HepG2 (cell line): ENCODE results near the gene IRF2. TPM values are rescaled to one million over a fixed set of nuclear protein-coding genes. Genes with fewer than 3 reads are reported as not detected.

Source experiments
- ARNT2 ChIP-seq: sonication (generic); formaldehyde crosslinking; IDR thresholded peaks from 2 replicates; pipeline ENCODE4 v1.8.0; 2022; ENCODE audit warnings: mild to moderate bottlenecking, low read depth, missing genetic modification reagents, moderate library complexity
- CCAR2 ChIP-seq: fragments of 200-400 bp; formaldehyde crosslinking; optimal IDR thresholded peaks from 2 replicates; pipeline ENCODE3; 2018; ENCODE audit warnings: low read depth, mild to moderate bottlenecking, low read length, moderate library complexity
- FOXJ3 ChIP-seq: sonication (generic); formaldehyde crosslinking; IDR thresholded peaks from 2 replicates; pipeline ENCODE4 v1.4.0; 2020; ENCODE audit warnings: missing genetic modification reagents, mild to moderate bottlenecking, borderline replicate concordance
- GTF2F1 ChIP-seq: fragments of 150-350 bp; IDR thresholded peaks from 2 replicates; pipeline ENCODE4 v1.6.1; 2014; ENCODE audit warnings: low read length
- HCFC1 ChIP-seq: fragments of 150-350 bp; IDR thresholded peaks from 2 replicates; pipeline ENCODE4 v1.6.1; 2014; ENCODE audit warnings: low read depth, low read length
- JUND ChIP-seq: sonication (generic); formaldehyde crosslinking; IDR thresholded peaks from 2 replicates; pipeline ENCODE4 v1.8.0; 2022; ENCODE audit warnings: mild to moderate bottlenecking, missing genetic modification reagents
- MED1 ChIP-seq: sonication (generic); formaldehyde crosslinking; IDR thresholded peaks from 2 replicates; pipeline ENCODE4 v1.4.0; 2020; ENCODE audit warnings: missing genetic modification reagents
- NCOR1 ChIP-seq: fragments of 200-600 bp; sonication (generic); IDR thresholded peaks from 2 replicates; pipeline ENCODE4 v1.7.0; 2017; ENCODE audit warnings: antibody characterized with exemption, low read length, borderline replicate concordance
- NONO ChIP-seq, 2 experiments: fragments of 450-650 bp in 1 of 2; sonication (generic) in 1 of 2; formaldehyde crosslinking in 1 of 2; IDR thresholded peaks in 1 of 2; conservative IDR thresholded peaks in 1 of 2; 2 replicates each; pipeline versions ENCODE4 v1.6.1 to v1.8.0; 2017 to 2022; ENCODE audit warnings: mild to moderate bottlenecking in 1 of 2, missing genetic modification reagents in 1 of 2, moderate library complexity in 1 of 2
- PAF1 ChIP-seq: IDR thresholded peaks from 2 replicates; pipeline ENCODE4 v1.6.1; 2016; ENCODE audit warnings: missing genetic modification reagents, missing compliant biosample characterization
- PHF21A ChIP-seq: sonication (generic); formaldehyde crosslinking; IDR thresholded peaks from 2 replicates; pipeline ENCODE4 v1.5.0; 2020; ENCODE audit warnings: mild to moderate bottlenecking, missing genetic modification reagents
- PTBP1 ChIP-seq: fragments of 200-400 bp; formaldehyde crosslinking; IDR thresholded peaks from 2 replicates; pipeline ENCODE4 v1.6.1; 2018; ENCODE audit warnings: low read length, low read depth; ENCODE audit not compliant: poor library complexity, severe bottlenecking
- REPIN1 ChIP-seq: sonication (generic); formaldehyde crosslinking; IDR thresholded peaks from 2 replicates; pipeline ENCODE4 v1.8.0; 2022; ENCODE audit warnings: missing genetic modification reagents, low read depth, mild to moderate bottlenecking, borderline replicate concordance
- SIX4 ChIP-seq: sonication (generic); formaldehyde crosslinking; IDR thresholded peaks from 2 replicates; pipeline ENCODE4 v1.4.0; 2020; ENCODE audit warnings: missing genetic modification reagents
- SMC3 ChIP-seq: IDR thresholded peaks from 2 replicates; pipeline ENCODE4 v1.6.1; 2011; ENCODE audit warnings: low read length, improper control_type of control experiment
- SSRP1 ChIP-seq: IDR thresholded peaks from 2 replicates; pipeline ENCODE4 v1.6.1; 2016; ENCODE audit warnings: control low read depth
- TBP ChIP-seq: sonication (generic); formaldehyde crosslinking; IDR thresholded peaks from 2 replicates; pipeline ENCODE4 v1.5.0; 2020; ENCODE audit warnings: missing genetic modification reagents
- TCF7 ChIP-seq: sonication (generic); IDR thresholded peaks from 2 replicates; pipeline ENCODE4 v1.6.1; 2016; ENCODE audit warnings: antibody characterized with exemption, low read depth
- TCF7L2 ChIP-seq: IDR thresholded peaks from 2 replicates; pipeline ENCODE4 v1.6.1; 2011; ENCODE audit warnings: mild to moderate bottlenecking, low read depth, low read length, moderate library complexity
- ZBTB38 ChIP-seq: sonication (generic); formaldehyde crosslinking; IDR thresholded peaks from 2 replicates; pipeline ENCODE4 v1.5.1; 2020; ENCODE audit warnings: mild to moderate bottlenecking, missing genetic modification reagents
- ZFP1 ChIP-seq: IDR thresholded peaks from 2 replicates; pipeline ENCODE4 v1.6.1; 2016
- ZFP36L2 ChIP-seq: sonication (generic); formaldehyde crosslinking; IDR thresholded peaks from 2 replicates; pipeline ENCODE4 v1.4.0; 2020; ENCODE audit warnings: missing genetic modification reagents
- ZFP91 ChIP-seq: sonication (generic); formaldehyde crosslinking; IDR thresholded peaks from 2 replicates; pipeline ENCODE4 v1.9.0; 2022; ENCODE audit warnings: missing genetic modification reagents, mild to moderate bottlenecking, borderline replicate concordance
- ZNF17 ChIP-seq: sonication (generic); formaldehyde crosslinking; IDR thresholded peaks from 2 replicates; pipeline ENCODE4 v1.5.0; 2020; ENCODE audit warnings: mild to moderate bottlenecking, missing genetic modification reagents
- ZNF331 ChIP-seq: sonication (generic); formaldehyde crosslinking; IDR thresholded peaks from 2 replicates; pipeline ENCODE4 v1.4.0; 2020; ENCODE audit warnings: missing genetic modification reagents
- ZNF501 ChIP-seq: sonication (generic); formaldehyde crosslinking; IDR thresholded peaks from 2 replicates; pipeline ENCODE4 v1.5.1; 2020; ENCODE audit warnings: mild to moderate bottlenecking, moderate library complexity, missing genetic modification reagents
- ZNF510 ChIP-seq: sonication (generic); formaldehyde crosslinking; IDR thresholded peaks from 2 replicates; pipeline ENCODE4 v1.4.0; 2020; ENCODE audit warnings: low read depth, mild to moderate bottlenecking, missing genetic modification reagents
- ZNF567 ChIP-seq: sonication (generic); formaldehyde crosslinking; IDR thresholded peaks from 2 replicates; pipeline ENCODE4 v1.8.1; 2023; ENCODE audit warnings: mild to moderate bottlenecking, missing genetic modification reagents, borderline replicate concordance
- ZNF879 ChIP-seq: sonication (generic); formaldehyde crosslinking; IDR thresholded peaks from 2 replicates; pipeline ENCODE4 v1.8.1; 2023; ENCODE audit warnings: missing genetic modification reagents
- ZSCAN5A ChIP-seq: sonication (generic); formaldehyde crosslinking; IDR thresholded peaks from 2 replicates; pipeline ENCODE4 v1.8.0; 2022; ENCODE audit warnings: mild to moderate bottlenecking, missing genetic modification reagents, borderline replicate concordance
- polyA plus RNA-seq, 8 experiments: library from polyadenylated mRNA; depleted of rRNA in 3 of 8; stranded (reverse) in 7 of 8; unstranded in 1 of 8; fragments of >200 nt; fragmentation: Illumina TruSeq in 4 of 8; extraction: Trizol in 4 of 8; gene quantifications; 2 replicates each; pipeline versions ENCODE4 v1.2.1 to v1.2.3, GENCODE V29; 2011 to 2016; ENCODE audit warnings: low read depth in 4 of 8, missing spikeins in 1 of 8, mixed read lengths in 1 of 8; ENCODE audit not compliant: insufficient read depth in 1 of 8
- total RNA-seq, 5 experiments: library from RNA; depleted of rRNA; stranded (reverse); fragments of >200 nt; fragmentation: Illumina TruSeq; extraction: Trizol; gene quantifications; 2 replicates each; pipeline ENCODE4 v1.2.3, GENCODE V29; 2016; ENCODE audit warnings: low read depth in 1 of 5

The IRF2 gene
- total and polyA plus RNA-seq, 2 of the 13 experiments (the other 11 are each of a cell fraction or from before 2014, with no cell fraction given) = 15.5 to 28.8 TPM

GRCh38 chr4:184364100-184364921 lies 110.0 kb downstream of the IRF2 start (continued):
- no peak for TF ChIP-seq TCF7L2
- no peak for TF ChIP-seq PTBP1
- TF ChIP-seq MED1 (CRISPR knock-in tag) = peak; percentile 98
- no peak for TF ChIP-seq ZNF567 (CRISPR knock-in tag)
- no peak for TF ChIP-seq HCFC1
- no peak for TF ChIP-seq ZSCAN5A (CRISPR knock-in tag)
- TF ChIP-seq CCAR2 = no peak
- no peak for TF ChIP-seq PAF1 (CRISPR knock-in tag)
- TF ChIP-seq ZNF17 (CRISPR knock-in tag) = no peak
- peak; percentile 93; the same call in 1 of the 2 replicates for TF ChIP-seq NCOR1
- peak; percentile 94 for TF ChIP-seq PHF21A
- TF ChIP-seq SMC3 = peak; percentile 29; the same call in 1 of the 2 replicates
- no peak for TF ChIP-seq NONO (IDR thresholded peaks at IDR 0.05)
- peak; percentile 65 for TF ChIP-seq NONO (CRISPR knock-in tag; conservative IDR thresholded peaks at IDR 0.05)
- peak; percentile 31; the same call in 1 of the 2 replicates for TF ChIP-seq REPIN1 (CRISPR knock-in tag)
- TF ChIP-seq JUND (CRISPR knock-in tag) = no peak
- peak; percentile 82 for TF ChIP-seq SIX4 (CRISPR knock-in tag)
- 0 out of 2 replicates have a peak, but pooled peaks have one; percentile 62 for TF ChIP-seq ZNF879 (CRISPR knock-in tag)
- no peak; the same call in 1 of the 2 replicates for TF ChIP-seq ZBTB38 (CRISPR knock-in tag)
- no peak for TF ChIP-seq TBP
- TF ChIP-seq ZNF331 (CRISPR knock-in tag) = peak; percentile 61
- TF ChIP-seq GTF2F1 = no peak
- TF ChIP-seq ZFP1 (CRISPR knock-in tag) = no peak
- no peak for TF ChIP-seq ARNT2 (CRISPR knock-in tag)
- 0 out of 2 replicates have a peak, but pooled peaks have one; percentile 44 for TF ChIP-seq SSRP1 (CRISPR knock-in tag)
- TF ChIP-seq ZNF501 (CRISPR knock-in tag) = peak; percentile 92
- peak; percentile 92; the same call in 1 of the 2 replicates for TF ChIP-seq FOXJ3 (CRISPR knock-in tag)
- TF ChIP-seq ZFP91 (CRISPR knock-in tag) = peak; percentile 81; the same call in 1 of the 2 replicates
- peak; percentile 39; the same call in 1 of the 2 replicates for TF ChIP-seq TCF7
- TF ChIP-seq ZNF510 = no peak
- no peak for TF ChIP-seq ZFP36L2
